Natural killer cell (primary cell): ENCODE measurements around the gene SMPD3. TPM values are rescaled to one million over a fixed set of nuclear protein-coding genes. Genes with fewer than 3 reads are reported as not detected.

Experiments used
- ATAC-seq, 3 donors: fragments of 150-1000 bp in 2 of 3; fragments of 200-7000 bp in 1 of 3; cut with Tn5 transposase; 1 replicate in 1 of 3; 2 replicates in 2 of 3; pipeline ENCODE4 v1.10.0; 2021; ENCODE audit warnings: mild to moderate bottlenecking in 2 of 3, moderate library complexity in 2 of 3
- DNase-seq, 2 donors: peaks; one replicate each; pipeline versions ENCODE4 v3.0.0 to v3.0.0-alpha.2; 2013 to 2021; ENCODE audit warnings: mixed read lengths in 1 of 2
- H3K27ac ChIP-seq: one replicate; pipeline ENCODE4 v1.5.1; 2013; ENCODE audit warnings: mild to moderate bottlenecking, low read length
- H3K27me3 ChIP-seq: one replicate; pipeline ENCODE4 v1.6.1; 2013; ENCODE audit warnings: low read length; ENCODE audit not compliant: control insufficient read depth, insufficient read depth
- H3K36me3 ChIP-seq: one replicate; pipeline ENCODE4 v1.6.1; 2013; ENCODE audit warnings: low read length; ENCODE audit not compliant: control insufficient read depth, insufficient read depth
- H3K4me1 ChIP-seq: one replicate; pipeline ENCODE4 v1.6.1; 2013; ENCODE audit warnings: low read length; ENCODE audit not compliant: control insufficient read depth, insufficient read depth
- H3K4me3 ChIP-seq: one replicate; pipeline ENCODE4 v1.5.1; 2013; ENCODE audit warnings: low read length
- H3K9me3 ChIP-seq: one replicate; pipeline ENCODE4 v1.6.1; 2013; ENCODE audit warnings: low read length; ENCODE audit not compliant: control insufficient read depth, insufficient read depth
- H3K27ac Mint-ChIP-seq, 2 donors: one replicate each; pipeline ENCODE4 v1.8.0; 2022; ENCODE audit warnings: mild to moderate bottlenecking in 2 of 2, mixed read lengths in 2 of 2, moderate library complexity in 1 of 2
- H3K27me3 Mint-ChIP-seq, 2 donors: one replicate each; pipeline ENCODE4 v1.8.0; 2022; ENCODE audit warnings: low read depth in 2 of 2, mixed read lengths in 2 of 2
- H3K36me3 Mint-ChIP-seq: one replicate; pipeline ENCODE4 v1.8.0; 2022; ENCODE audit warnings: mixed read lengths
- H3K4me1 Mint-ChIP-seq, 2 donors: one replicate each; pipeline ENCODE4 v1.8.0; 2022; ENCODE audit warnings: mixed read lengths in 2 of 2
- H3K4me3 Mint-ChIP-seq: one replicate; pipeline ENCODE4 v1.8.0; 2022; ENCODE audit warnings: mild to moderate bottlenecking, moderate library complexity, mixed read lengths
- H3K9me3 Mint-ChIP-seq, 2 donors: one replicate each; pipeline ENCODE4 v1.8.0; 2022; ENCODE audit warnings: mixed read lengths in 2 of 2
- WGBS: methylation state at CpG from one replicate; pipeline ENCODE4 v1.1.7; 2013; ENCODE audit warnings: missing lambda C conversion rate; ENCODE audit not compliant: insufficient coverage; 5-methylcytosine and 5-hydroxymethylcytosine counted together
- intact Hi-C: fragments of 100-400 bp; cut with micrococcal nuclease; formaldehyde crosslinking; loops from one replicate; pipeline ENCODE4 v1.14.2; 2022
- total RNA-seq, 4 donors: library from RNA; stranded (reverse); fragments of 120-200 nt in 1 of 4; gene quantifications; one replicate each; pipeline versions ENCODE4 v1.2.3 to v1.2.4, GENCODE V29; 2013 to 2022
- TF ChIP-seq, protein P1 (sequence below): fragments of 200-600 bp; IDR thresholded peaks from one replicate; pipeline ENCODE4 v1.8.0; 2022; ENCODE audit warnings: antibody characterized with exemption

The SMPD3 gene
- total RNA-seq, 3 donors from 2014 or later (not counting 1 experiment from before 2014, with no cell fraction given) = 2.4 to 13.3 (median 3.2) TPM

DNA sequence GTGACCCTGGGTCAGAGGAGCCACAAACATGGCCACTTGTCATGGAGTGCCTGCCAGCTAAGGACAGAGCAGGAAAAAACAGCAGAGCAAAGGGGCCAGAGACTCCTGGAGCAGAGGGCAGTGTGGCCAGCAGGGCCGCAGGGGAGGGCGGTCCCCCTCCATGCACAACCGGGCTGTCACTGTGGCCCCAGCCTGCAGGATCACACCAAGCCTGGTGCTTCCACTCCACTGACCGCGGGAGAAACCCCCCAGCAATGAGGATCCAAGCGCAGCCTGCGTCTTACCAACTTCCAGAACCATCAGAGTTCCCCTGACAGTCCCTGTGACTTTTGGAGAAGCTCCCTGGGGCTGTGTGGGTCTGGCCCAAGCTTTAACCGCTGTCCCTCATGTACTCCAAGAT is 75.5 kb downstream of the SMPD3 start:
- Histone ChIP-seq H3K9me3 (no peaks in the 10 kb centered on the region), H3K27ac (no peak overlapping the region), H3K36me3 (no peaks in the 10 kb centered on the region), H3K27me3 (peaks cover 1% of the 10 kb centered on the region), H3K4me1 (peaks cover 47% of the 10 kb centered on the region), H3K4me3 (no peak overlapping the region)
- H3K36me3 Mint-ChIP-seq = no peaks in the 10 kb centered on the region
- ATAC-seq = no peak
- H3K27ac Mint-ChIP-seq = no peak overlapping the region
- H3K9me3 Mint-ChIP-seq = no peaks in the 10 kb centered on the region
- H3K4me1 Mint-ChIP-seq = peaks cover 37 to 53% of the 10 kb centered on the region in 2 donors
- H3K4me3 Mint-ChIP-seq = no peak overlapping the region
- DNase-seq = no peak
- TF ChIP-seq, protein P1, sequence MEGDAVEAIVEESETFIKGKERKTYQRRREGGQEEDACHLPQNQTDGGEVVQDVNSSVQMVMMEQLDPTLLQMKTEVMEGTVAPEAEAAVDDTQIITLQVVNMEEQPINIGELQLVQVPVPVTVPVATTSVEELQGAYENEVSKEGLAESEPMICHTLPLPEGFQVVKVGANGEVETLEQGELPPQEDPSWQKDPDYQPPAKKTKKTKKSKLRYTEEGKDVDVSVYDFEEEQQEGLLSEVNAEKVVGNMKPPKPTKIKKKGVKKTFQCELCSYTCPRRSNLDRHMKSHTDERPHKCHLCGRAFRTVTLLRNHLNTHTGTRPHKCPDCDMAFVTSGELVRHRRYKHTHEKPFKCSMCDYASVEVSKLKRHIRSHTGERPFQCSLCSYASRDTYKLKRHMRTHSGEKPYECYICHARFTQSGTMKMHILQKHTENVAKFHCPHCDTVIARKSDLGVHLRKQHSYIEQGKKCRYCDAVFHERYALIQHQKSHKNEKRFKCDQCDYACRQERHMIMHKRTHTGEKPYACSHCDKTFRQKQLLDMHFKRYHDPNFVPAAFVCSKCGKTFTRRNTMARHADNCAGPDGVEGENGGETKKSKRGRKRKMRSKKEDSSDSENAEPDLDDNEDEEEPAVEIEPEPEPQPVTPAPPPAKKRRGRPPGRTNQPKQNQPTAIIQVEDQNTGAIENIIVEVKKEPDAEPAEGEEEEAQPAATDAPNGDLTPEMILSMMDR = no peak
- intact Hi-C loops = no loop called here
- peaks cover 0 to 4% of the 10 kb centered on the region in 2 donors for H3K27me3 Mint-ChIP-seq
- 96% methylated on average over 8 of the region's 8 CpGs for WGBS

DNA sequence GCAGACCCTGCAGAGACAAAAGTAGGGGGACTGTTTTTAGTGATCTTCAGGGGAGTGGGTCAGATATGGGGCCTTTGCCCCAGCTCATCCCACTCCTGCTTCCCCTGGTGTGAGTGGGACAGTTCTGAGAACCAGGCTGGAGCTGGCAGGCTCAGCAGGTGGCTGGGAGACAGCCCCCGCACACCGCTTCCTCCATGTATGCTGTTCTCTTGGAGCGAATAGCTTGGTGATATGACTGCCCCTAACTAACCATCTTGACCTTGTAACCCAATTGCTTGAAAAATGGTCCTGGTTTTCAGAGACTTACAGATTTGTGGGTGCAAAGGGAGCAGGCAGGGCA is 76.0 kb downstream of the SMPD3 start:
- peaks cover 51% of the 10 kb centered on the region for H3K4me1 ChIP-seq
- no peak overlapping the region for H3K4me3 Mint-ChIP-seq
- intact Hi-C loops = no loop called here
- H3K4me3 ChIP-seq = no peak overlapping the region
- no peaks in the 10 kb centered on the region for H3K36me3 ChIP-seq
- no peaks in the 10 kb centered on the region for H3K9me3 ChIP-seq
- no peaks in the 10 kb centered on the region for H3K36me3 Mint-ChIP-seq
- DNase-seq (no peak), ATAC-seq (no peak)
- peaks cover 38 to 57% of the 10 kb centered on the region in 2 donors for H3K4me1 Mint-ChIP-seq
- peaks cover 0 to 4% of the 10 kb centered on the region in 2 donors for H3K27me3 Mint-ChIP-seq
- H3K27ac Mint-ChIP-seq = no peak overlapping the region
- H3K9me3 Mint-ChIP-seq = no peaks in the 10 kb centered on the region
- 92% methylated on average over 3 of the region's 3 CpGs for WGBS
- H3K27ac ChIP-seq = no peak overlapping the region
- TF ChIP-seq, protein P1 = no peak
- H3K27me3 ChIP-seq = peaks cover 3% of the 10 kb centered on the region

DNA sequence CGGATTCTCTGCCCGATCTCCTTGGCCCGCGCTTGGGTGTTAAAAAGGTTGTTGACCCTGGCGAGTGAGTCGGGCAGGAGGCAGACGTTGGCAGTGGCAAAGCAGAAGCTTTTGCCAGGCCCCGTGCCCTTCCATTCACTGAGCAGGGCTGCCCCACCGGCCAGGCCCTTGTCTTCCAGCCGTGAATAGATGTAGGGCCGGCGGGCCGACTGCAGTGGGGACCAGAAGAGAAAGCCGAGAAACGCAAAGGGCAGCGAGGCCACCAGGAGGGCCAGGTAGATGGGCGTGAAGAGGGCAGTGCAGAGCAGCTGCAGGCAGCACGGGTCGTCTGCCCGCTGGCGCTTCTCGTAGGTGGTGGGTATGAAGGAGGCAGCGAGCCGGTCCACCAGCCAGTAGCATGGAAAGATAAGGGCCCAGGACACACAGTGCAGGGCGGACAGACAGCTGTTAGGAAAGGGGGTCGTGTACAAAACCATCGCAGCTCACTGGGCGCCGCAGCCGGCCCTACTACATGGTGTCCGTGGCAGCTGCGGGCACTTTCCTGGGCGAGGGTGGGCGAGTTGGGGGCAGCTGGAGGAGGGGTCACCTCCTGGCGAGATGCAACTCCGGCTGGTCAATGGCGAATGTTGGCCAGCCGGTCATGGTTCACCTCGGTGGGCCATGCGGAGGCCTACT is 76.5 kb downstream of the SMPD3 start:
- H3K4me3 ChIP-seq = no peak overlapping the region
- peaks cover 3% of the 10 kb centered on the region for H3K27me3 ChIP-seq
- no peak for ATAC-seq
- peaks cover 0 to 4% of the 10 kb centered on the region in 2 donors for H3K27me3 Mint-ChIP-seq
- no peaks in the 10 kb centered on the region for H3K36me3 Mint-ChIP-seq
- H3K4me1 Mint-ChIP-seq = peaks cover 38 to 58% of the 10 kb centered on the region in 2 donors
- peaks cover 56% of the 10 kb centered on the region for H3K4me1 ChIP-seq
- no peak overlapping the region for H3K27ac ChIP-seq
- H3K9me3 Mint-ChIP-seq = no peaks in the 10 kb centered on the region
- no peaks in the 10 kb centered on the region for H3K36me3 ChIP-seq
- H3K9me3 ChIP-seq = no peaks in the 10 kb centered on the region
- no peak for DNase-seq
- WGBS = 95% methylated on average over 40 of the region's 40 CpGs
- TF ChIP-seq, protein P1 = no peak
- H3K27ac Mint-ChIP-seq = no peak overlapping the region
- no peak overlapping the region for H3K4me3 Mint-ChIP-seq
- intact Hi-C loops = no loop called here

DNA sequence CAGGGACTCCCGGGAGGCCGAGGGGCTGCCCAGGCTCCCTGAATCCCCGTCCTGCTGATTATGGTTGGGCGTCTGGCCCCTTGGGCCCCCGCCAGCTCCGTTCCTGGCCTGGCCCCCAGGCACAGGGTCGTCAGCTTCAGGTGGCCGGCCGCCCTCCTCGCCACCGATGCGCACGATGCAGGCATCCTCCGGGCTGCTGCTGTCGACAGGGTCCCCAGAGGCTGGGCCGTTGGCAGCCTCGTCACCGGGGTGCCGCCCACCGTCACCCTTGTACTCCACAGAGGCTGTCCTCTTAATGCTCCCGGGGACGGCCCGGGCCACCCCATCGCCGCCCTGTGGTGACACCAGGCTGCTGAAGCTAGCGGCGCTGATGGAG is 77.0 kb downstream of the SMPD3 start:
- H3K36me3 Mint-ChIP-seq = no peaks in the 10 kb centered on the region
- H3K27me3 Mint-ChIP-seq = peaks cover 0 to 5% of the 10 kb centered on the region in 2 donors
- ATAC-seq = no peak
- peak overlapping the region; percentile 88 for H3K4me3 Mint-ChIP-seq
- no peaks in the 10 kb centered on the region for H3K9me3 Mint-ChIP-seq
- WGBS = 96% methylated on average over 27 of the region's 27 CpGs
- H3K4me1 ChIP-seq = peaks cover 56% of the 10 kb centered on the region
- H3K4me3 ChIP-seq = no peak overlapping the region
- H3K27me3 ChIP-seq = peaks cover 3% of the 10 kb centered on the region
- DNase-seq = no peak
- TF ChIP-seq, protein P1 = no peak
- intact Hi-C loops = no loop called here
- no peak overlapping the region for H3K27ac Mint-ChIP-seq
- H3K4me1 Mint-ChIP-seq = peaks cover 38 to 60% of the 10 kb centered on the region in 2 donors
- no peaks in the 10 kb centered on the region for H3K36me3 ChIP-seq
- H3K9me3 ChIP-seq = no peaks in the 10 kb centered on the region
- no peak overlapping the region for H3K27ac ChIP-seq
